Measurements from ENCODE around the gene ZNF561.

Gene ZNF561

DNA sequence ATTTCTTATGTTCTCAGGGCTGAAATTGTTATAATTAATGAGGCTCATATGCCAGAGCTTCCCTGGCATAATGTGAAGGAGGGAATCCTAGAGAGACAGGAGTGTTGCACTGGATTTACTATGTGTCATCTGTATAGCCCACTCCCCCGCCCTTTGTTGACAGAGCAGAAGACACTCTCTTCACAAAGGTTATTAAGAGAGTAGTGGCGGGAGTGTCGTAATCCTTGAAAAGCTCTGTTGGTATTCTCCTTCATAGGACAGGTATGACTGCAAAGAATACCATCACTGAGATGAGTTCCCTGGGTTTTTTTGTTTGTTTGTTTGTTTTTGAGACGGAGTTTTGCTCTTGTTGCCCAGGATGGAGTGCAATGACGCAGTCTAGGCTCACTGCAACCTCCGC is 50.8 kb downstream of the ZNF561 start:
- no peak for DNase-seq

DNA sequence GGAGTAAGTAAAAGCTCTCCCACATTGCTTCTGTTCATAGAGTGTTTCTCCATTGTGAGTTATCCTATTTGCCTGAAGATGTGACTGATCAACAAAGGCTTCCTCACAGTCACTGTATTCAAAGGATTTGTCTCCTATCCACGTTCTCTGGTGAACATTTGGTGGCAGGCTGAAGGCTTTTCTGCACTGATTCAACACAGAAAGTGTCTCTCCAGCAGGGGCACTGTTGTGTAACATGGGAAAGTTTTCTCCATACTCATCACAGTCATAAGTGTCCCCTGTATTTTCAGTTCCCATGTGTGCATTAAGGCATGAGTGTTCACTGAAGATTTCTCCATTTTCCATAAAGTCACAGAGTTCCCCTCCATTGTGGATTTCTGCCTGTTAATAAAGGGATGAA is 54.3 kb downstream of the ZNF561 start:
- no peak for DNase-seq

DNA sequence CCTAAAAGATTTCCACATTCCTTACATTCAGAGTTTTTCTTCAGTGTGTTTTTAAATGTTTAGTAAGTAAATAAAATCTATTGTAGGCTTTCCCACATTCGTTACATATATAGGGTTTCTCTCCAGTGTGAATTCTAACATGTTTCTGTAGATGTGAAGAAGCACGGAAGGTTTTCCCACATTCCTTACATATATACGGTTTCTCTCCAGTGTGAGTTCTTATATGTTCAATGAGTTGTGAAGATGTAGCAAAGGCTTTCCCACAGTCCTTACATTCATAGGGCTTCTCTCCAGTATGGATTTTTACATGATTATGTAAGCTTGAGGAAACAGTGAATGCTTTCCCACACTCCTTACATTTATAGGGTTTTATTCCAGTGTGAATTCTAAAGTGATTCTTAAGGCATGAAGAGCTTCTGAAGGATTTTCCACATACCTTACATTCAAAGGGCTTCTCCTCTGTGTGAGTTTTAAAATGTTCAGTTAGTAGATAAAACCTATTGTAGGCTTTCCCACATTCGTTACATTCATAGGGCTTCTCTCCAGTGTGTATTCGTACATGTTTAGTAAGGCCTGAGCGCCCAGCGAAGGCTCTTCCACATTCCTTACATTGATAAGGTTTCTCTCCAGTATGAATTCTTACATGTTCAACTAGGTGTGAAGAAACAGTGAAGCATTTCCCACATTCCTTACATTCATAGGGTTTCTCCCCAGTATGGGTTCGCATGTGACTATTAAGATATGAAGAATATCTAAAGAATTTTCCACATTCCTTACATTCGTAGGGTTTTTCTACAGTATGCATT is 54.9 kb downstream of the ZNF561 start:
- DNase-seq = no peak
